ENCODE data around the gene ZNF841.

The ZNF841 gene

DNA sequence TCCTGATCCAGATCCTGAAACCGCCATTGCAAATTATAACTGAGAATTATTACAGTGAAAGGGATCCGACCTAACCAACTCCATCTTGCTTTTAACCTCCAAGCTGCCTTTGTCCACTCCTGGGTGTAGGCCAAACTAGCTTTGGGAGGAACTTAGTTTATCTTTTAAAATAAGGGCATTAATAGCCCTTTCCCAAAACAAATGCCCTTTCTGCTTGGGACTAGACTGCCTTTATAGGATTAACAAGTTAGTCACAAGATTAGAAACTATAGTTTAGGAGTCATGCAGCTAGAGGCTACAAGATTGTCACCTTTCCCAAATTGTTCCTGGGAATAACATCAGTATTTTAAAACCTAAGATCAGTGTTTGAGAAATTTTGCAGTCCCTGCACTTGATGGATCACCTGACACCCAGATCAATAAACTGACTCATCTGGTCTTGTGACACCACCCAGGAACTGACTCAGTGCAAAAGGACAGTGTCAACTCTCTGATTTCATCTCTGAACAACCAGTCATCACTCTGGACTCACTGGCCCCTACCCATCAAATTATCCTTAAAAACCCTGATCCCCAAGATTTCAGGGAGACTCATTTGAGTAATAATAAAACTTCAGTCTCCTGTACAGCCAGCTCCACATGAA lies 4.1 kb upstream of the ZNF841 start:
- TF ChIP-seq SIN3A (IDR thresholded peaks at IDR 0.05; ENCODE audit: borderline replicate concordance, insufficient read depth, low read length) (no peak), TAF1 (IDR thresholded peaks at IDR 0.05; ENCODE audit: borderline replicate concordance, insufficient read depth, low read length) (no peak), POLR2AphosphoS5 (IDR thresholded peaks at IDR 0.05; ENCODE audit: low read depth, low read length) (no peak), FOXP2 (optimal IDR thresholded peaks at IDR 0.05; ENCODE audit: borderline replicate concordance, extremely low read depth, extremely low read length, insufficient read depth) (no peak)
- TF ChIP-seq, protein P1, sequence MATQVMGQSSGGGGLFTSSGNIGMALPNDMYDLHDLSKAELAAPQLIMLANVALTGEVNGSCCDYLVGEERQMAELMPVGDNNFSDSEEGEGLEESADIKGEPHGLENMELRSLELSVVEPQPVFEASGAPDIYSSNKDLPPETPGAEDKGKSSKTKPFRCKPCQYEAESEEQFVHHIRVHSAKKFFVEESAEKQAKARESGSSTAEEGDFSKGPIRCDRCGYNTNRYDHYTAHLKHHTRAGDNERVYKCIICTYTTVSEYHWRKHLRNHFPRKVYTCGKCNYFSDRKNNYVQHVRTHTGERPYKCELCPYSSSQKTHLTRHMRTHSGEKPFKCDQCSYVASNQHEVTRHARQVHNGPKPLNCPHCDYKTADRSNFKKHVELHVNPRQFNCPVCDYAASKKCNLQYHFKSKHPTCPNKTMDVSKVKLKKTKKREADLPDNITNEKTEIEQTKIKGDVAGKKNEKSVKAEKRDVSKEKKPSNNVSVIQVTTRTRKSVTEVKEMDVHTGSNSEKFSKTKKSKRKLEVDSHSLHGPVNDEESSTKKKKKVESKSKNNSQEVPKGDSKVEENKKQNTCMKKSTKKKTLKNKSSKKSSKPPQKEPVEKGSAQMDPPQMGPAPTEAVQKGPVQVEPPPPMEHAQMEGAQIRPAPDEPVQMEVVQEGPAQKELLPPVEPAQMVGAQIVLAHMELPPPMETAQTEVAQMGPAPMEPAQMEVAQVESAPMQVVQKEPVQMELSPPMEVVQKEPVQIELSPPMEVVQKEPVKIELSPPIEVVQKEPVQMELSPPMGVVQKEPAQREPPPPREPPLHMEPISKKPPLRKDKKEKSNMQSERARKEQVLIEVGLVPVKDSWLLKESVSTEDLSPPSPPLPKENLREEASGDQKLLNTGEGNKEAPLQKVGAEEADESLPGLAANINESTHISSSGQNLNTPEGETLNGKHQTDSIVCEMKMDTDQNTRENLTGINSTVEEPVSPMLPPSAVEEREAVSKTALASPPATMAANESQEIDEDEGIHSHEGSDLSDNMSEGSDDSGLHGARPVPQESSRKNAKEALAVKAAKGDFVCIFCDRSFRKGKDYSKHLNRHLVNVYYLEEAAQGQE (IDR thresholded peaks at IDR 0.05; ENCODE audit: insufficient read depth in 1 of 2, low read depth in 2 of 2, low read length in 2 of 2) = no peak

DNA sequence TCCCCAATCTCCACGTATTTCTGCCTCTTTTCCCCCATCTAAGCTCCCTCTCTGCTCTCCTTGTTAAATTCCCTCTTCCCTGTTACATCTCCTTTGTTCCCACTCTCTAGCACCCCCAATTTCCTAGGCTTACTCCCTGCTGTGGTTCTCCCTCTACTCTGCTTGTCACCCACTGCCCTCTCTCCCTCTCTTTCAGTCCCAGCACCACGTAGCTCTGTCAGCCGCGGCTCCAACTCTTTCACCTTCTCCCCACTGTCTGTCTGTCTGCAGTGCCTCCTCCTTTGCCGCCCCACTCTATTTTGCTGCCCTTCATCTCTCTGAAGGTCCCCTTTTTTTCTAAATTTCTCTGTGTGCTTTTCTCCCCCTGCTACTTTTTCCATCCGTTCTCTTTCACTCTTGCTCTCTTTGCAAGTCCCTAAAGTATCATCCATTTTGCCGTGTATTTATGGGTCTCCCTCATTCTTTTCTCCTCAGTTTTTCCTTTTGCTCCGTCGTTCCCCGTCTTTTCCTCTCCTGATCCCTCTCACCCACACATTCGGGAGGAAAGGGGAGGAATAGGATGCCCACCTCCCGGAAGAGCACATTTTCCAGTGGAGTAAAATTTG lies 937 bp downstream of the ZNF841 start:
- TF ChIP-seq TAF1 (IDR thresholded peaks at IDR 0.05; ENCODE audit: borderline replicate concordance, insufficient read depth, low read length) = no peak
- no peak for TF ChIP-seq FOXP2 (optimal IDR thresholded peaks at IDR 0.05; ENCODE audit: borderline replicate concordance, extremely low read depth, extremely low read length, insufficient read depth)
- TF ChIP-seq, protein P1 (IDR thresholded peaks at IDR 0.05; ENCODE audit: insufficient read depth in 1 of 2, low read depth in 2 of 2, low read length in 2 of 2) = no peak
- no peak for TF ChIP-seq POLR2AphosphoS5 (IDR thresholded peaks at IDR 0.05; ENCODE audit: low read depth, low read length)
- no peak for TF ChIP-seq SIN3A (IDR thresholded peaks at IDR 0.05; ENCODE audit: borderline replicate concordance, insufficient read depth, low read length)

DNA sequence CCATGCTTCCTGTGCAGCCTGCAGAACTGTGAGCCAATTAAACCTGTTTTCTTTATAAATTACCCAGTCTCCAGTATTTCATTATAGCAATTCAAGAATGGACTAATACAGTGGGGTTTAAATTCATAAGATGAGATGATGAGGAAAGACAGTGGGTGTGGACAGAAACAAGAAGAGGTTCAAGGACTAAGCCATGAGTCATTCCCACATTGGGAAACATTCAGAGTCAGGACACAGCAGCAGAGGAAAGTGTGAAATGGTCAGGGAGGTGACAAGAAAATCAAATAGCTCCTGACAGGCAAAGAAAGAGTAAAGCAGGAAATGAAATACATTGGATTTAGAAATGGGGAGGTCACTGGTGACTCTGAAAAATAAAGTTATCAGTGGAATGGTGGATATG lies 9.1 kb downstream of the ZNF841 start:
- TF ChIP-seq SIN3A (IDR thresholded peaks at IDR 0.05; ENCODE audit: borderline replicate concordance, insufficient read depth, low read length) (no peak), TAF1 (IDR thresholded peaks at IDR 0.05; ENCODE audit: borderline replicate concordance, insufficient read depth, low read length) (no peak), FOXP2 (optimal IDR thresholded peaks at IDR 0.05; ENCODE audit: borderline replicate concordance, extremely low read depth, extremely low read length, insufficient read depth) (no peak), POLR2AphosphoS5 (IDR thresholded peaks at IDR 0.05; ENCODE audit: low read depth, low read length) (no peak)
- TF ChIP-seq, protein P1 (IDR thresholded peaks at IDR 0.05; ENCODE audit: insufficient read depth in 1 of 2, low read depth in 2 of 2, low read length in 2 of 2) = no peak

DNA sequence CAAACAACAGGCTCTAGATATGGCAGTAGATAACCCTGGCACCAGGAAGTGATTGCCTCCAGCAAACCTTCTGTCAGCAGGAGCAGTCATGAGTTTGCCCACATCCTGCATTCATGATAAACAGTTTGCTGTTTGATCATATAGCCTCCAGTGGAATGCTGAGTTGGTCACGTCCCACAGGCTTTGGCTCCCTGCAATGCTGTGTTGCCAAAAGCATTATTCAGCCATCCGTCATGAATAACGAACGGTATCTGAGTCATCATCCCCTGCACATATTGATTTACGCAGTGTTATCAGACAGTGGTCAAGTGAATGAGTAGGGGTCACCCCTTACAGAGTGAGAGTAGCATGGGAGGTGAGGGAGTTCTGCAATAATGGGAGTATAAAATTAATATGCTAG lies 25.1 kb downstream of the ZNF841 start:
- TF ChIP-seq, protein P1 (IDR thresholded peaks at IDR 0.05; ENCODE audit: insufficient read depth in 1 of 2, low read depth in 2 of 2, low read length in 2 of 2) = no peak
- TF ChIP-seq FOXP2 (optimal IDR thresholded peaks at IDR 0.05; ENCODE audit: borderline replicate concordance, extremely low read depth, extremely low read length, insufficient read depth) = no peak
- no peak for TF ChIP-seq SIN3A (IDR thresholded peaks at IDR 0.05; ENCODE audit: borderline replicate concordance, insufficient read depth, low read length)
- TF ChIP-seq TAF1 (IDR thresholded peaks at IDR 0.05; ENCODE audit: borderline replicate concordance, insufficient read depth, low read length) = no peak
- TF ChIP-seq POLR2AphosphoS5 (IDR thresholded peaks at IDR 0.05; ENCODE audit: low read depth, low read length) = no peak

Data from PFSK-1 (cell line).